MM.1S (cell line): Measurements from ENCODE around the gene EFHD2.

Source experiments
- DNase-seq: peaks from one replicate; pipeline ENCODE4 v3.0.0-alpha.2; 2015
- H2AFZ ChIP-seq: fragments of 300-600 bp; sonication (generic); 2 replicates; pipeline ENCODE4 v1.6.0; 2016; ENCODE audit warnings: antibody characterized with exemption, low read length
- H3F3A ChIP-seq: fragments of 300-600 bp; sonication (generic); 2 replicates; pipeline ENCODE4 v1.6.1; 2016; ENCODE audit warnings: mild to moderate bottlenecking, antibody characterized with exemption, low read length, moderate library complexity, mixed read lengths; ENCODE audit not compliant: insufficient read depth
- H3K27ac ChIP-seq: fragments of 300-600 bp; sonication (generic); 2 replicates; pipeline ENCODE4 v1.5.1; 2016; ENCODE audit warnings: mild to moderate bottlenecking, low read length
- H3K27me3 ChIP-seq: fragments of 300-600 bp; sonication (generic); replicated peaks from 2 replicates; pipeline ENCODE4 v1.6.0; 2016; ENCODE audit warnings: low read length; ENCODE audit not compliant: insufficient read depth
- H3K36me3 ChIP-seq: fragments of 300-600 bp; sonication (generic); replicated peaks from 2 replicates; pipeline ENCODE4 v1.6.1; 2016; ENCODE audit warnings: mild to moderate bottlenecking, low read length, mixed read lengths; ENCODE audit not compliant: insufficient read depth
- H3K4me1 ChIP-seq: fragments of 300-600 bp; sonication (generic); 2 replicates; pipeline ENCODE4 v1.6.1; 2016; ENCODE audit warnings: low read length, mixed read lengths
- H3K4me2 ChIP-seq: fragments of 300-600 bp; sonication (generic); 2 replicates; pipeline ENCODE4 v1.6.0; 2016; ENCODE audit warnings: low read depth, low read length
- H3K4me3 ChIP-seq: fragments of 300-600 bp; sonication (generic); 2 replicates; pipeline ENCODE4 v1.5.1; 2016; ENCODE audit warnings: low read length, mixed read lengths
- H3K79me2 ChIP-seq: fragments of 300-600 bp; sonication (generic); 2 replicates; pipeline ENCODE4 v1.6.1; 2016; ENCODE audit warnings: mixed run types, low read length, mixed read lengths
- H3K9ac ChIP-seq: fragments of 300-600 bp; sonication (generic); 2 replicates; pipeline ENCODE4 v1.6.1; 2016; ENCODE audit warnings: low read length, mixed read lengths
- H3K9me2 ChIP-seq: fragments of 300-600 bp; sonication (generic); replicated peaks from 2 replicates; pipeline ENCODE4 v1.6.1; 2016; ENCODE audit warnings: mild to moderate bottlenecking, low read length, mixed read lengths; ENCODE audit not compliant: insufficient read depth
- H3K9me3 ChIP-seq: fragments of 300-600 bp; sonication (generic); replicated peaks from 2 replicates; pipeline ENCODE4 v1.6.1; 2016; ENCODE audit warnings: mild to moderate bottlenecking, low read length, mixed read lengths; ENCODE audit not compliant: insufficient read depth
- H4K20me1 ChIP-seq: fragments of 300-600 bp; sonication (generic); 2 replicates; pipeline ENCODE4 v1.6.1; 2016; ENCODE audit warnings: mild to moderate bottlenecking, low read length, moderate library complexity, mixed read lengths; ENCODE audit not compliant: insufficient read depth
- CTCF ChIP-seq: fragments of 300-600 bp; sonication (generic); IDR thresholded peaks from 2 replicates; pipeline ENCODE4 v1.5.1; 2016; ENCODE audit warnings: antibody characterized with exemption, low read length, mixed read lengths
- EZH2 ChIP-seq: fragments of 300-600 bp; sonication (generic); optimal IDR thresholded peaks from 2 replicates; pipeline ENCODE3; 2017; ENCODE audit warnings: low read depth, mild to moderate bottlenecking, antibody characterized with exemption, low read length, mixed read lengths
- EZH2phosphoT487 ChIP-seq: fragments of 300-600 bp; sonication (generic); IDR thresholded peaks from 2 replicates; pipeline ENCODE4 v1.6.1; 2018; ENCODE audit warnings: antibody characterized with exemption, low read length

Gene EFHD2

DNA sequence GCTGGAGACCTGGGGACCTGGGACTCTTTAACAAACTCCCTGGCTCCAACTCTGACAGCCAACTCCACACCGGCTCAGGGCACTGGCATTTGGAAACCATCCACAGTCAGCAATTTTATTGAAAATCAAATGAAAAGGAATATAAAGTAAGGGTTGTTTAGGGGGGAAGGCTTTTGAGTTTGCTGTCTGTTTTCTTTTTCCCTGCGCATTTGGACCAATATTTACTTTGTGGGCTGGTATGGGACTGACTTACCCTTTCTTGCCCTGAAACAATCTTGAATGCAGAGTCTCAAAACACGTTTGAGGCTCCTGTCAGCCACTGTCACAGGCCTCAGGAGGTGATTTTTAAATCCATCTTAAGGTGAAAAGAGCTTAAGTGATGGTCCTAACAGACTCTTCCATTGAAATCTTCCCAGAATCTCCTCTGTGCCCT, 15.4 kb upstream of the EFHD2 start:
- TF ChIP-seq CTCF (no peak), EZH2 (no peak)
- H3K27me3 ChIP-seq = no peaks in the 10 kb centered on the region
- no peaks in the 10 kb centered on the region for H3K4me1 ChIP-seq
- no peaks in the 10 kb centered on the region for H3K9me2 ChIP-seq
- no peaks in the 10 kb centered on the region for H3F3A ChIP-seq
- H3K9ac ChIP-seq = no peak overlapping the region
- no peaks in the 10 kb centered on the region for H4K20me1 ChIP-seq
- no peak for DNase-seq
- no peaks in the 10 kb centered on the region for H3K36me3 ChIP-seq
- H3K4me3 ChIP-seq = no peak overlapping the region
- H3K4me2 ChIP-seq = no peak overlapping the region
- H2AFZ ChIP-seq = no peak overlapping the region
- no peaks in the 10 kb centered on the region for H3K79me2 ChIP-seq
- H3K27ac ChIP-seq = no peak overlapping the region
- no peaks in the 10 kb centered on the region for H3K9me3 ChIP-seq

- Histone ChIP-seq H3K9me2 (no peaks in the 10 kb centered on the region), H3F3A (no peaks in the 10 kb centered on the region), H3K9me3 (no peaks in the 10 kb centered on the region), H3K4me3 (no peak overlapping the region), H2AFZ (no peak overlapping the region), H3K9ac (no peak overlapping the region), H4K20me1 (no peaks in the 10 kb centered on the region), H3K27ac (no peak overlapping the region), H3K27me3 (no peaks in the 10 kb centered on the region), H3K4me2 (no peak overlapping the region), H3K36me3 (no peaks in the 10 kb centered on the region), H3K79me2 (no peaks in the 10 kb centered on the region), H3K4me1 (0 out of 2 replicates have a peak, but pooled peaks cover 5% of the 10 kb centered on the region)
- no peak for DNase-seq
- TF ChIP-seq EZH2 (no peak), CTCF (no peak), EZH2phosphoT487 (no peak)
Observed at GRCh38 chr1:15397236-15397635, 12.5 kb upstream of the EFHD2 start.

- TF ChIP-seq EZH2 (no peak), EZH2phosphoT487 (no peak), CTCF (no peak)
Observed at GRCh38 chr1:15399710-15400109, 10.0 kb upstream of the EFHD2 start.

More at GRCh38 chr1:15399710-15400109, 10.0 kb upstream of the EFHD2 start:
- Histone ChIP-seq H3K9ac (no peak overlapping the region), H3K9me3 (no peaks in the 10 kb centered on the region), H3K36me3 (no peaks in the 10 kb centered on the region), H3K27ac (no peak overlapping the region), H3K9me2 (no peaks in the 10 kb centered on the region), H4K20me1 (no peaks in the 10 kb centered on the region), H3K4me3 (no peak overlapping the region), H3K27me3 (no peaks in the 10 kb centered on the region), H3K79me2 (no peaks in the 10 kb centered on the region), H3F3A (no peaks in the 10 kb centered on the region), H3K4me1 (0 out of 2 replicates have a peak, but pooled peaks cover 5% of the 10 kb centered on the region), H2AFZ (no peak overlapping the region), H3K4me2 (no peak overlapping the region)
- DNase-seq = no peak
